ENCODE results near the gene USP36. TPM values are rescaled to one million over a fixed set of nuclear protein-coding genes. Genes with fewer than 3 reads are reported as not detected.

Gene USP36
- total and polyA plus RNA-seq, 9 of the 15 experiments (the other 6 are each of a cell fraction or from before 2014, with no cell fraction given): 6.4 to 72.8 (median 22.5) TPM

GRCh38 chr17:78853926-78854394, 13.3 kb upstream of the USP36 start (continued):
- TF ChIP-seq, protein P1, sequence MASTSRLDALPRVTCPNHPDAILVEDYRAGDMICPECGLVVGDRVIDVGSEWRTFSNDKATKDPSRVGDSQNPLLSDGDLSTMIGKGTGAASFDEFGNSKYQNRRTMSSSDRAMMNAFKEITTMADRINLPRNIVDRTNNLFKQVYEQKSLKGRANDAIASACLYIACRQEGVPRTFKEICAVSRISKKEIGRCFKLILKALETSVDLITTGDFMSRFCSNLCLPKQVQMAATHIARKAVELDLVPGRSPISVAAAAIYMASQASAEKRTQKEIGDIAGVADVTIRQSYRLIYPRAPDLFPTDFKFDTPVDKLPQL (IDR thresholded peaks at IDR 0.05; ENCODE audit: extremely low read depth, insufficient read length): no peak
- TF ChIP-seq CEBPB (tag; IDR thresholded peaks at IDR 0.05) (peak; percentile 39; the same call in 1 of the 2 replicates), CEBPG (CRISPR knock-in tag; IDR thresholded peaks at IDR 0.05) (no peak), CEBPG (tag; conservative IDR thresholded peaks at IDR 0.05 in 1 of 2, IDR thresholded peaks at IDR 0.05 in 1 of 2) (0 out of 4 replicates have a peak, but pooled peaks of 1 of the 2 experiments have one; percentile 20), ATF7 (IDR thresholded peaks at IDR 0.05) (peak; percentile 69; the same call in 1 of the 2 replicates), HMGN3 (IDR thresholded peaks at IDR 0.05; ENCODE audit: borderline replicate concordance, extremely low read depth, insufficient read length, low read depth, low read length) (peak; percentile 28), ZNF583 (CRISPR knock-in tag; IDR thresholded peaks at IDR 0.05) (no peak), PTBP1 (IDR thresholded peaks at IDR 0.05; ENCODE audit: low read depth, low read length) (no peak), GABPB1 (CRISPR knock-in tag; IDR thresholded peaks at IDR 0.05) (0 out of 2 replicates have a peak, but pooled peaks have one; percentile 30), PHB2 (IDR thresholded peaks at IDR 0.05; ENCODE audit: low read depth) (no peak), NEUROD1 (IDR thresholded peaks at IDR 0.05; ENCODE audit: borderline replicate concordance, low read depth, low read length, partially characterized antibody) (no peak), ATF1 (CRISPR knock-in tag; IDR thresholded peaks at IDR 0.05) (no peak), ATF1 (tag; IDR thresholded peaks at IDR 0.05) (peak; percentile 39), ZNF354B (CRISPR knock-in tag; IDR thresholded peaks at IDR 0.05) (no peak), FOXA3 (CRISPR knock-in tag; conservative IDR thresholded peaks at IDR 0.05 in 1 of 2, IDR thresholded peaks at IDR 0.05 in 1 of 2) (peak in 1 of 2 experiments; percentile 68; a peak in 3 of 4 replicates), JUND (IDR thresholded peaks at IDR 0.05; ENCODE audit: borderline replicate concordance, low read depth, low read length) (peak; percentile 31; the same call in 1 of the 2 replicates), JUND (tag; IDR thresholded peaks at IDR 0.05; ENCODE audit: borderline replicate concordance, low read depth, low read length) (peak; percentile 32; the same call in 1 of the 3 replicates), ARID1B (IDR thresholded peaks at IDR 0.05) (peak; percentile 90), ZEB2 (IDR thresholded peaks at IDR 0.05) (peak; percentile 97), NFATC3 (IDR thresholded peaks at IDR 0.05) (no peak), SMARCA4 (IDR thresholded peaks at IDR 0.05) (peak; percentile 82), PTTG1 (tag; IDR thresholded peaks at IDR 0.05; ENCODE audit: low read depth) (no peak), TBL1XR1 (IDR thresholded peaks at IDR 0.05; ENCODE audit: low read length in 2 of 2) (peak in 1 of 2 experiments; percentile 85; a peak in 2 of 4 replicates), CREM (IDR thresholded peaks at IDR 0.05; ENCODE audit: low read depth) (0 out of 2 replicates have a peak, but pooled peaks have one; percentile 10), EP300 (IDR thresholded peaks at IDR 0.05; ENCODE audit: low read length) (peak; percentile 90), MYC (IDR thresholded peaks at IDR 0.05; ENCODE audit: low read depth, low read length) (0 out of 2 replicates have a peak, but pooled peaks have one; percentile 17), MYC (CRISPR knock-in tag; IDR thresholded peaks at IDR 0.05; ENCODE audit: borderline replicate concordance, low read depth) (no peak), NCOA2 (IDR thresholded peaks at IDR 0.05; ENCODE audit: partially characterized antibody in 2 of 2) (no peak), POLR2AphosphoS2 (IDR thresholded peaks at IDR 0.05; ENCODE audit: low read length) (no peak), NFIC (IDR thresholded peaks at IDR 0.05) (peak; percentile 21; the same call in 1 of the 2 replicates), RB1 (IDR thresholded peaks at IDR 0.05; ENCODE audit: low read depth) (peak; percentile 37; the same call in 1 of the 2 replicates)
- TF ChIP-seq, protein P2, sequence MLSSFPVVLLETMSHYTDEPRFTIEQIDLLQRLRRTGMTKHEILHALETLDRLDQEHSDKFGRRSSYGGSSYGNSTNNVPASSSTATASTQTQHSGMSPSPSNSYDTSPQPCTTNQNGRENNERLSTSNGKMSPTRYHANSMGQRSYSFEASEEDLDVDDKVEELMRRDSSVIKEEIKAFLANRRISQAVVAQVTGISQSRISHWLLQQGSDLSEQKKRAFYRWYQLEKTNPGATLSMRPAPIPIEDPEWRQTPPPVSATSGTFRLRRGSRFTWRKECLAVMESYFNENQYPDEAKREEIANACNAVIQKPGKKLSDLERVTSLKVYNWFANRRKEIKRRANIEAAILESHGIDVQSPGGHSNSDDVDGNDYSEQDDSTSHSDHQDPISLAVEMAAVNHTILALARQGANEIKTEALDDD (IDR thresholded peaks at IDR 0.05): peak; percentile 78; the same call in 1 of the 2 replicates

All from K562 (cell line).